Measurements from ENCODE around the gene FBXO2.

FBXO2 gene

GRCh38 chr1:11681071-11681771 lies 27.0 kb upstream of the FBXO2 start, which contains the start of gene MAD2L2:
MAD2L2 (minus strand) TSS chr1:11681148; CDS start chr1:11680601, 547 bp downstream.
- DNase-seq, result peak; percentile 95

- DNase-seq, result no peak
Measured at GRCh38 chr1:11680270-11681070, 26.2 kb upstream of the FBXO2 start.

DNA sequence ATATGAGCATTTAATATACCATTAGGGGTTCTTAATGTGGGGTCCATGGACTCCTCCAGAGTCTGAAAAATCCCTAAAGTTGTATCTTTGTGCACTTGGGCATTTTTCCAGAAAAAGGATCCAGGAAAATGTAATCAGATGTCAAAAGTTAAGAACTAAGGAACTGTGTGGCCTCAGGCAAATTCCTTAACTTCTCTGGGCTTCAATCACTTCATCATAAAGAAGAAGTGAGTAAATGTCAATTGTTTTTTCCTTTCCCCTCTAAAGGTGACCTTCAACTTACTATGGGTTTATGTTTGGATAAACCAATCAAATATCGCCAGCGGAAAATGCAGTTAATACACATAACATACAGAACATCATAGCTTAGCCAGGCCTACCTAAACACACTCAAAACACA lies 24.2 kb upstream of the FBXO2 start:
- DNase-seq, result no peak

- DNase-seq, result no peak
Measured at GRCh38 chr1:11676386-11677103, 22.3 kb upstream of the FBXO2 start.

DNA sequence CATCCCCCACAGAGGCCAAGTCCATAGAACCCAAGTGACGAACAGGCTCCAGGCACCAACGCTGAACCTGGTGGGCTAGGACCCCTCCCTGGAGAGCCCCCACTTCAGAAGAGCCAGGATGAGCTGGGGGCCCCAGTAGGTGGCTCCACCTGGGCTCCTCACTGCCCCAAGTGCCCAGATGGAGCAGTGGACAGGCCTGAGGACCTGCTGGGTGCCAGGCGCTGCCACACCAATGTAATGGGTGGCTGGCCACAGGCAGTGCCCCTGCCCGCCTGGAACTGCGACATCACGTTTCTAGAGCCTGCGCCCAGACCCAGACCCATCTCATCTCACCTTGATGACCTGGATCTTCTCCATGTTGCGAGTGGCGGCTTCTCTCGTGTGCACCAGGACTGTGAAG lies 21.1 kb upstream of the FBXO2 start:
- no peak for DNase-seq

DNA sequence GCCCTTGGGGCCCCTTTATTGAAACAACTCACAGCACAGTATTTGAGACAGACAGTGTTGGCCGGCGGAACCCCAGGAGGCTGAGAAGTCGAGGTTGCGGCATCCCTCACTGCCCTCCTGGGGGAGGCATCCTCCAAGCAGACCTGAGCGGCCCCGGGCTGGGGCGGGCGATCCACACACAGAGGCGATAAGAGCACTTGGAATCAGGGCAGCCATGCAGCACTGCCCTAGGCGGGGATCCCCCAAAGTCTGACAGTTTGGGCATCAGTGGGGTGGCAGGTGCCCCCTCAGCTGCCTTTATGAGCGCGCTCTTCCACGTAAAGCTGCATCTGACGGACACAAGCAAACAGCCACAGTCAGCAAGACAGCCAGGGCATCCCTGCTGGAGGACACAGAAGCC lies 20.3 kb upstream of the FBXO2 start:
- DNase-seq, result no peak

GRCh38 chr1:11673089-11673769 lies 19.0 kb upstream of the FBXO2 start:
- no peak for DNase-seq

- DNase-seq, result no peak
Measured at GRCh38 chr1:11671544-11672286, 17.5 kb upstream of the FBXO2 start.

DNA sequence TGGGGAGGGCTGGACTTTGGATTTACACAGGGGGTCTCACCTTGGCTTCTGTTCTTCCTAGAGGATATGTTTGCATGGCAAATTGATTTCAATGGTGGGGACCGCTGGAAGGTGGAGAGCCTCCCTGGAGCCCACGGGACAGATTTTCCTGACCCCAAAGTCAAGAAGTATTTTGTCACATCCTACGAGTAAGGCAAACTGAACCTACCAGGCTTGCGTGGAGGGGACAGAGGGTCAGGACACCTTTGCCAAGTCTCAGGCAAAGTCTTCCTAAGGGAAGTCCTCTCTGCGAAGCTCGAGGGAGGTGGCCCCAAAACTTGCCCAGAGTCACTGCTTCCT lies 16.9 kb upstream of the FBXO2 start:
- DNase-seq, result no peak

DNA sequence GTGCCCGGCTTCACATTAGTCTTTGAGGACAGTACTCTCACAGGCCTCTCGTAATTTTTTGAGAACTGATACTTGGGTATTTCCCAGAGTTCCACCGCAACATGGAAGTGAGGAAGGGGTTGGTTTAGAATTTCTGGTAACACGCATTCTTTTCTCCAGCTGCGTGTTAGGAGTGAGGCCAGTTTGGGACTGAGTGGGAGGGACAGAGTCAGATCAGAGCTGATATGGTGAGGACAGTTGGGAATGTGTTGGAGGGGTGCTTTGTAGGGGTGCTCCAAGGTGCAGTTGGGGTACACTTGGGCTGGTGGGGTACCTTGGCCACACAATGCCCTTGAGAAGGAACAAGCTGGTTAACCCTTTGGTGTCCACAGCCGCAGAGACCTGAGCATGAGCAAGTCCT lies 16.5 kb upstream of the FBXO2 start:
- DNase-seq, result no peak

DNA sequence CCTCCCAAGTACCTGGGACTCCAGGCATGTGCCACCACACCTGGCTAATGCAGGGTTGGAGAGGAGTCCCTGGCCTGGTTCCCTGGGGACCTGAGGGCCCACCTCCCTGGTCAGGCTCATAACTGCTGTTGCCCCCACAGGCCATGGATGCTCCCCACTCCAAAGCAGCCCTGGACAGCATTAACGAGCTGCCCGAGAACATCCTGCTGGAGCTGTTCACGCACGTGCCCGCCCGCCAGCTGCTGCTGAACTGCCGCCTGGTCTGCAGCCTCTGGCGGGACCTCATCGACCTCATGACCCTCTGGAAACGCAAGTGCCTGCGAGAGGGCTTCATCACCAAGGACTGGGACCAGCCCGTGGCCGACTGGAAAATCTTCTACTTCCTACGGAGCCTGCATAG lies 14.3 kb upstream of the FBXO2 start:
- no peak for DNase-seq

DNA sequence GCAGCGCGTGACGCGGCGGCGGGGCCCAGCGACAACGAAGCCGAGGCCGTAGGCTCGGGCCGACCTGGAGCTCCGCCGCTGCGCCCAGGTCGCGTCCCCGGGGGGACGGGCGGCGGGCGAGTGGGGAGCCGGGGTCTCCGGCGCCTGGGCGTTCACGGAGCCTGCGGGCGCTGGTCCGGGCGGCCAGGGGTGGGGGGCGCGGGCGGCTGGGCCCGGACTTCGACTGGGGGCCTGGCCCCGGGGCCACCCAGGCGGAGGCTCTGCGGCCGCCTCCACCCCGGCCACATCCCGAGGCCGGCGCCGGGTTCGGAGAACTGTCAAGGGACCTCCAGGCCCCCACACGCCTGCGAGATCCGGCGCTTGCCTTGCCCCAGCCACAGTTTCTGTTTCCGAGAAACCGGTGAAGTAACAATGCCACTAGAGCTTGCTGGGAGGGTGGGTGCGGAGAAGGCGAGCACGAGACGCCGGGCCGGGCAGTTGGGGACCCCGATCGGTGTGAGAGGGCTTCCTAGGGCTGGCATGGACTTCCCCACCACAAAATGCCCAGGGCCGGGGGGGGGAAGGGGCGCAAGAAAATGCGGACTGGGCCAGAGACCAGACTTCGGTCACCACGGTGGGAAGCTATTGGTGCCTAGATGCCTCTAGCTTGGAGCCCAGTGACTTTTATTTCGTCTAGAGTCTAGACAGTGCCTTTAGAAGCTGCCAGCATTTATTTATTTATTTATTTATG lies 10.3 kb upstream of the FBXO2 start:
- DNase-seq, result peak; percentile 74

DNA sequence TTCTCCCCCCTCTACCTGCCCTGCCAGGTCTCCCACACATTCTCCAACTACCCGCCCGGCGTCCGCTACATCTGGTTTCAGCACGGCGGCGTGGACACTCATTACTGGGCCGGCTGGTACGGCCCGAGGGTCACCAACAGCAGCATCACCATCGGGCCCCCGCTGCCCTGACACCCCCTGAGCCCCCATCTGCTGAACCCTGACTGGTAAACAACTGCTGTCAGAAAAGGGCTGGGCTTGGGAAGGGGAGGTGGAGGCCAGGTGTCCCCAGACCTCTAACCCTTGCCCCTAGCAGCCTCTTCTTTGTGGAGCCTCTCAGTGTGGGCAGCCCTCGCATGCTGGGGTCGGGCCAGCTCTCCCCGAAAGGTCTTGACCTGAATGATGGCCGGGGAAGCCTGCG lies 6.9 kb upstream of the FBXO2 start:
- DNase-seq, result no peak

DNA sequence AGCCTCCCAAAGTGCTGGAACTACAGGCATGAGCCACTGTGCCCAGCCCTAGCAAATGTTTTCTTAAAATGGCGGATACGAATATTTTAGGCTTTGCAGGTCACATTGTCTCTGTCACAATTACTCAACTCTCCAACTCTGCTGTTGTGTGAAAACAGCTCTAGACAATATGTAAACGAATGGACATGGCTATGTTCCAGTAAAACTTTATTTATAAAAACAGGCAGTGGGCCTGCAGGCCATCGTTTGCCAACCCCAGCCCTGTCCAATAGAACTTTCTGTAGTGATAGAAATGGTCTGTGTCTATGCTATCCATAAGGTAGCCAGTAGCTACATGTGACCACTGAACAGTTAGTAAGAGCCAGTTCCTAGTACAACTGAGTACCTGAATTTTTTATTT lies 5.5 kb upstream of the FBXO2 start:
- DNase-seq, result no peak

GRCh38 chr1:11658542-11658941 lies 4.3 kb upstream of the FBXO2 start:
- DNase-seq, result no peak

DNA sequence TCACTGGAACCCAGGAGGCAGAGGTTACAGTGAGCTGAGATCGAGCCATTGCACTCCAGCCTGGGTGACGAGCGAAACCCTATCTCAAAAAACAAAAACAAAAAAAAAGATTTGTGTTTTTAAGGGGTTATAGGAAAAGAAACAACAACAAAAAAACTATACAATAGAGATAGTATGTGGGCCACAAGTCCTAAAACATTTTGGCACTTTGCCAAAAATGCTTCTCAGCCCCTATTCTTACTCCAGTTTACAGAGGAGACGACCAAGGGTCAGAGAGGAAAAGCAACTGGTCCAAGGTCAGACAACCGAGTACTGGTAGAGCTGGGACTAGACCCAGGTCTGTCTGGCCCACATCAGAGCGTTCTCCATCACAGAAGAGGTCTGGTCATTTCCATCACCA lies 3.4 kb upstream of the FBXO2 start:
- no peak for DNase-seq

DNA sequence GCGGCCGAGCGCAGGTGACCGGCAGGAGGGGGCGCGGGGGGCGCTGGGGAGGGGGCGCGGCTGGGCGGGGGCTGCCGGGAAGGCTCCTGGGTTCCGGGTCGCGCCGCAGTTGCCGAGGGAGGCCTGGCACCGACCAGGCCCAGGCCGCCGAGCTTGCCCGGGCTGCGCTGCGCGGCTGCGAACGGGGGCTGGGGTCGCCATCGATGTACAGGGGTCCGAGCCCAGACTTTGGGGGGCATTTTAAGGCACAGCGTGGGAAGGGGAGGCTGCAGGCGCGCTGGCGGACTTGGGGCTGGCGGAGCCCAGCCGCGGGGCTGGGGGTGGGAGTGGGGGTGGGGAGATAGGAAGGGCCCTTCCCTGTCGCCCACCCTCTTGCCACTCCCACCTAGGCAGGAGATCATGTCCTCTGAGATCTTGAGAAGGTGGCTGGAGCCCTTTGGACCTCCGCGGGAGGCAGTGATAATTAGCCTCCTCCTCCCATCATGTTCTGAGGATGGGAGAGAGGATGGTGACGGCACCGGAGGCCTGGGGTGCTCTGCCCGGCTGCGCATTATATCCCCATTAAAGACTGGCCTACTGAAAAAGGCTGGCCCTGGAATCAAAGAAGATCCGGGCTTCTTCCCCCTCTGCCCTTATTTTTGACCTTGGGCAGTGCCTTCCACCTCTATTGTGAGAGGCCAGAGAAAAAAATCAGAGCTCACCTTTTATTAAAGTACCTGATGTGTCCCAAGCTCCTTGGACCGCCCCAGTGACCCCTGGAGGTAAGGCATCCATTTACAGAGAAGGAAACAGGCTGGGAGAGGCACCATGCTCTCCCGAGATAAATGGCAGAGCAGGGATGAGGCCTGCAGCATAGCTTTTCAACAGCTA lies 945 bp upstream of the FBXO2 start:
- no peak for DNase-seq

DNA sequence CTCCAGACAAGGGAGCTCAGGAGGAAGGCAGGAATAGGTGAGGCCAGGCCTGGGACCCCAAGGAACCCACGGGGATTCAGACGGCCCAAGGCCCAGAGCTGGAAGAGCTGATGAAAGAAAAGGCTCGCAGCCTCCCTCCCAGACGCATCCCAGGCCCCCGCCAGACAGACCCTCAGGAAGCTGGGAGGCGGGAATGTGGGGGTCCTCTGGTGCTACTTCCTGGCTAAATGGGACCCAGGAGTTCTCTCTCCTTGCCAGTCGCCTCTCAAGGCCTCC lies 430 bp downstream of the FBXO2 start:
- DNase-seq, result no peak

DNA sequence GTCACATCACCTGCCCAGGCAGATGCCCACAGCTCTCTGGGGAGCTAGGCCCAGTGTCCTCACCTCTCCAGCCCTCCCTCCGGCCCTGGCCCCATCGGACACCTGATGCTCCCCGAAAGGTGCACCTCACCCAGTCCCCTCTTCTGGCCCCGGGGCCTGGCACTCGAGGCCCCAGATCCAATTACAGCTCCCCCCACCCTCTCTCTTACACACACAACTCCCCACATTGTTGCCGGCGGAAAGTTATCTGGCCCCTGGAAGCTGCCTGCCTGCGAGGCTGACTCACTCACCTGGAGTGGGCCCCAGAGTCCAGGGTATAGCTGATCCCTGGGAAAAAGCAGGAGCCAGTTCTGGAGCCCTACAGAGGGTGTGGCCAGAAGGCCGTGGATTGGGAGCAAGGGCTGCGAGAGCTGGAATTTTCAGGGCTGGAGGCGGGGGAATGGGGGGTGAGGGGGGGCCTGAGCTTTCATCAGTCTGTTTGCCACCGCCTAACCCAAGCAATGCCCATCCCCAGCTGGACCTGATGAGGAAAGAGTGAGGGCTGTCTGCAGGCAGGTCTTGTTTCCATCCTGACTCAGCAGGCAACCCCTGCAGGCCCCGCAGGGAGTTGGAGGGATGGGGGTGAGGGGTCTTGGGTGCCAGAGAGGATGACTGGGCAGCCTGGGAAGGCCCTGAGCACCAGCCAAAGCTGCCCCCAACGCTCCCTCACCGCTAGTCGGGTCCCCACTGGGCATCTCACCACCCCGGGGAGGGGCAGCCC lies 948 bp downstream of the FBXO2 start:
- DNase-seq, result no peak

- DNase-seq, result no peak
Measured at GRCh38 chr1:11652203-11652780, 1.9 kb downstream of the FBXO2 start.

Data from stimulated activated CD8-positive, alpha-beta memory T cell treated with anti-CD3 and anti-CD28 coated beads, Interleukin-4, amount 100 ng/mL, for 48 hours (primary cell).